Karpas-422 (cell line): Measurements from ENCODE around the gene ARHGAP10. TPM values are rescaled to one million over a fixed set of nuclear protein-coding genes. Genes with fewer than 3 reads are reported as not detected.
A peak's percentile ranks its signal among the peaks of the same experiment; 100 is the strongest.

ENCODE experiments used
- DNase-seq: peaks from one replicate; pipeline ENCODE4 v3.0.0-alpha.2; 2015
- H2AFZ ChIP-seq: fragments of 200-600 bp; sonication (generic); 2 replicates; pipeline ENCODE4 v1.6.1; 2014; ENCODE audit warnings: antibody characterized with exemption, low read length, mixed read lengths
- H3K27ac ChIP-seq: fragments of 200-600 bp; sonication (generic); 2 replicates; pipeline ENCODE4 v1.5.1; 2014; ENCODE audit warnings: mild to moderate bottlenecking, low read length, moderate library complexity
- H3K27me3 ChIP-seq: fragments of 200-600 bp; sonication (generic); 2 replicates; pipeline ENCODE4 v1.6.1; 2014; ENCODE audit warnings: low read length, mixed read lengths
- H3K36me3 ChIP-seq: fragments of 200-600 bp; sonication (generic); 2 replicates; pipeline ENCODE4 v1.6.1; 2014; ENCODE audit warnings: low read length, mixed read lengths; ENCODE audit not compliant: insufficient read depth
- H3K4me1 ChIP-seq: fragments of 200-600 bp; sonication (generic); 2 replicates; pipeline ENCODE4 v1.6.1; 2014; ENCODE audit warnings: mild to moderate bottlenecking, low read length, mixed read lengths
- H3K4me2 ChIP-seq: fragments of 200-600 bp; sonication (generic); 2 replicates; pipeline ENCODE4 v1.6.1; 2014; ENCODE audit warnings: low read length, low read depth, mild to moderate bottlenecking; ENCODE audit not compliant: poor library complexity, severe bottlenecking
- H3K4me3 ChIP-seq: fragments of 200-600 bp; sonication (generic); 2 replicates; pipeline ENCODE4 v1.5.1; 2014; ENCODE audit warnings: mild to moderate bottlenecking, antibody characterized with exemption, low read length, mixed read lengths
- H3K79me2 ChIP-seq: fragments of 200-600 bp; sonication (generic); 2 replicates; pipeline ENCODE4 v1.6.1; 2014; ENCODE audit warnings: mild to moderate bottlenecking, low read length, mixed read lengths
- H3K9ac ChIP-seq: fragments of 200-600 bp; sonication (generic); 2 replicates; pipeline ENCODE4 v1.6.0; 2014; ENCODE audit warnings: low read length
- H3K9me2 ChIP-seq: fragments of 200-600 bp; sonication (generic), shearing (Covaris generic); replicated peaks from 2 replicates; pipeline ENCODE4 v1.6.0; 2014; ENCODE audit warnings: mild to moderate bottlenecking, low read length, moderate library complexity; ENCODE audit not compliant: insufficient read depth
- H3K9me3 ChIP-seq: fragments of 300-700, 200-600 bp; sonication (generic); 2 replicates; pipeline ENCODE4 v1.6.1; 2014; ENCODE audit warnings: low read length, mixed read lengths
- H4K20me1 ChIP-seq: fragments of 200-600 bp; sonication (generic); 2 replicates; pipeline ENCODE4 v1.6.1; 2014; ENCODE audit warnings: mild to moderate bottlenecking, antibody characterized with exemption, low read length, low read depth; ENCODE audit not compliant: insufficient read depth
- total RNA-seq: library from RNA; depleted of rRNA; stranded (reverse); fragments of >200 nt; shearing (Covaris generic); gene quantifications from 2 replicates; pipeline ENCODE4 v1.2.3, GENCODE V29; 2014; ENCODE audit warnings: low replicate concordance

Gene ARHGAP10
- total RNA-seq, 1 experiment from 2014 or later = 0.41 TPM

DNA sequence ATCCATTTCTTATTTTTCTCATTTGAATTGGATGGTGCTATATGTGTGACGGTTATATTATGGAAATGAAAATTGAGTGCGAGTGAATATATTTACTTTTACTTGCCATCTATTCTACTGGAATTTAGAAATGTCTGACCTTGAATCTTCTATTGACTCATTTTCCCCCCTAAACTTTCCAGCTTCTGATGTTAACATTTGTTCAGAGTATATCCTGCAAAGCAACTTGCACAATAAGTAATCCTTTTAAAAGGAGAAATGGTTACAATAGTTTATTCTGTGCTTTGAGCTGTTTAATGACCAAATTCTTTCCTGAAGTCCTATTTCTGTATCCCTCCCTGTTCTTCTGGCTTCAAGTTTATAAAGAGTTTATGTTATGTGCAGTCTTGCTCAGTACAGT is 116.7 kb downstream of the ARHGAP10 start:
- Histone ChIP-seq H4K20me1 (no peaks in the 10 kb centered on the region), H3K36me3 (no peaks in the 10 kb centered on the region), H3K27me3 (no peaks in the 10 kb centered on the region), H3K79me2 (no peaks in the 10 kb centered on the region), H3K9ac (no peak overlapping the region), H3K4me2 (no peak overlapping the region), H3K4me1 (no peaks in the 10 kb centered on the region), H3K9me3 (no peaks in the 10 kb centered on the region), H3K9me2 (no peaks in the 10 kb centered on the region), H3K4me3 (no peak overlapping the region), H2AFZ (no peak overlapping the region), H3K27ac (no peak overlapping the region)
- no peak for DNase-seq

- Histone ChIP-seq H3K4me3 (no peak overlapping the region), H3K9ac (no peak overlapping the region), H3K9me2 (no peaks in the 10 kb centered on the region), H3K4me1 (no peaks in the 10 kb centered on the region), H3K9me3 (no peaks in the 10 kb centered on the region), H4K20me1 (no peaks in the 10 kb centered on the region), H3K36me3 (no peaks in the 10 kb centered on the region), H3K79me2 (no peaks in the 10 kb centered on the region), H2AFZ (no peak overlapping the region), H3K4me2 (no peak overlapping the region), H3K27me3 (no peaks in the 10 kb centered on the region), H3K27ac (no peak overlapping the region)
- no peak for DNase-seq
Measured at GRCh38 chr4:147851135-147851534, 119.2 kb downstream of the ARHGAP10 start.

DNA sequence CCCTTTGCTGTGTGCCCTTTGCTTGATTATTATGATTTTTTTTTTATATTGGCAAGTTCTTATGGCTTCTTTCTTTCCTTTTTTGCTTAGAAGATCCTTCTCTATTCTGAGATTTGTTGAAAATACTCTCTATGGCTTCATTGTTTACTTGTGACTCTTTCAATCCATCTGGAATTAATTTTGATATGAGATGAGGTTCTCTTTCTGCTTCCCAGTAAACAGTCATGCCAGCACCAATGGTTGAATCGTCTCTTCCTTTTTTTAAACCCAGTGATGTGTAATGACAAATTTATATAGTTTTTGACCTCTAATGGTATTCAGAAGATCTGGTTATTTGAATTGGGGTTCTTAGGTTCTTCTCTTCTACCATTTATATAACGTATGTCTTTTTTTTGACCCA is 121.8 kb downstream of the ARHGAP10 start:
- no peak overlapping the region for H3K27ac ChIP-seq
- no peaks in the 10 kb centered on the region for H3K79me2 ChIP-seq
- no peak for DNase-seq
- no peaks in the 10 kb centered on the region for H3K9me2 ChIP-seq
- H4K20me1 ChIP-seq = no peaks in the 10 kb centered on the region
- no peak overlapping the region for H3K9ac ChIP-seq
- H3K9me3 ChIP-seq = no peaks in the 10 kb centered on the region
- H3K4me2 ChIP-seq = no peak overlapping the region
- no peaks in the 10 kb centered on the region for H3K36me3 ChIP-seq
- no peak overlapping the region for H3K4me3 ChIP-seq
- H3K4me1 ChIP-seq = no peaks in the 10 kb centered on the region
- H2AFZ ChIP-seq = peak overlapping the region; percentile 6; the same call in 1 of the 2 replicates
- H3K27me3 ChIP-seq = no peaks in the 10 kb centered on the region; the same call in 1 of the 2 replicates

DNA sequence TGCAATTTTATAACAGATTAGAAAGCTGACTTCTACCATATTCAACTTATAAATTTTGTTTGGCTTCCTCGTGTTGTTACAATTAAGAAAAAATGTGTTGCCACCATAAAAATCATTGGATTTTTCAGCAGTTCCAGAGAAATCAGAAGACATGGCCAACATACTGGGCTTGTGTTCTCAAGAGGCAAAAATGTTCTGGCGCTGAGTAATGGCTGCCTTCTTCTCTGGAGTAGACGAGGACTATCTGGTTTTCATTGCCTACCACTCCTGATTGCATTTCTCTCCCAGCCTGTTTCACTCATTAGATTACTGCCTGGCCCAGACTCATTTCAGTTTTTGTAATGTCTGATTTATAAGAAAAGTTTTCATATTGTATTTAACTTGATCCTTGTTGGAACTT is 122.3 kb downstream of the ARHGAP10 start:
- no peaks in the 10 kb centered on the region for H3K36me3 ChIP-seq
- H2AFZ ChIP-seq = peak overlapping the region; percentile 6; the same call in 1 of the 2 replicates
- H3K9me2 ChIP-seq = no peaks in the 10 kb centered on the region
- H3K27ac ChIP-seq = no peak overlapping the region
- H3K4me1 ChIP-seq = no peaks in the 10 kb centered on the region
- no peaks in the 10 kb centered on the region; the same call in 1 of the 2 replicates for H3K27me3 ChIP-seq
- H3K4me2 ChIP-seq = no peak overlapping the region
- DNase-seq = no peak
- no peaks in the 10 kb centered on the region for H3K79me2 ChIP-seq
- H4K20me1 ChIP-seq = no peaks in the 10 kb centered on the region
- no peak overlapping the region for H3K9ac ChIP-seq
- no peaks in the 10 kb centered on the region for H3K9me3 ChIP-seq
- H3K4me3 ChIP-seq = no peak overlapping the region

GRCh38 chr4:147855571-147856009 is 123.7 kb downstream of the ARHGAP10 start:
- Histone ChIP-seq H4K20me1 (no peaks in the 10 kb centered on the region), H3K79me2 (no peaks in the 10 kb centered on the region), H3K4me3 (no peak overlapping the region), H3K9me3 (no peaks in the 10 kb centered on the region), H2AFZ (no peak overlapping the region), H3K27me3 (no peaks in the 10 kb centered on the region; the same call in 1 of the 2 replicates), H3K4me1 (no peaks in the 10 kb centered on the region), H3K9ac (no peak overlapping the region), H3K9me2 (no peaks in the 10 kb centered on the region), H3K4me2 (no peak overlapping the region), H3K27ac (no peak overlapping the region), H3K36me3 (no peaks in the 10 kb centered on the region)
- no peak for DNase-seq

- Histone ChIP-seq H3K4me2 (no peak overlapping the region), H3K79me2 (no peaks in the 10 kb centered on the region), H2AFZ (no peak overlapping the region), H3K27ac (no peak overlapping the region), H3K9ac (no peak overlapping the region), H3K4me1 (no peaks in the 10 kb centered on the region), H4K20me1 (no peaks in the 10 kb centered on the region), H3K4me3 (no peak overlapping the region), H3K27me3 (no peaks in the 10 kb centered on the region; the same call in 1 of the 2 replicates), H3K36me3 (no peaks in the 10 kb centered on the region), H3K9me2 (no peaks in the 10 kb centered on the region), H3K9me3 (no peaks in the 10 kb centered on the region)
- no peak for DNase-seq
Measured at GRCh38 chr4:147860960-147861359, 129.1 kb downstream of the ARHGAP10 start.

DNA sequence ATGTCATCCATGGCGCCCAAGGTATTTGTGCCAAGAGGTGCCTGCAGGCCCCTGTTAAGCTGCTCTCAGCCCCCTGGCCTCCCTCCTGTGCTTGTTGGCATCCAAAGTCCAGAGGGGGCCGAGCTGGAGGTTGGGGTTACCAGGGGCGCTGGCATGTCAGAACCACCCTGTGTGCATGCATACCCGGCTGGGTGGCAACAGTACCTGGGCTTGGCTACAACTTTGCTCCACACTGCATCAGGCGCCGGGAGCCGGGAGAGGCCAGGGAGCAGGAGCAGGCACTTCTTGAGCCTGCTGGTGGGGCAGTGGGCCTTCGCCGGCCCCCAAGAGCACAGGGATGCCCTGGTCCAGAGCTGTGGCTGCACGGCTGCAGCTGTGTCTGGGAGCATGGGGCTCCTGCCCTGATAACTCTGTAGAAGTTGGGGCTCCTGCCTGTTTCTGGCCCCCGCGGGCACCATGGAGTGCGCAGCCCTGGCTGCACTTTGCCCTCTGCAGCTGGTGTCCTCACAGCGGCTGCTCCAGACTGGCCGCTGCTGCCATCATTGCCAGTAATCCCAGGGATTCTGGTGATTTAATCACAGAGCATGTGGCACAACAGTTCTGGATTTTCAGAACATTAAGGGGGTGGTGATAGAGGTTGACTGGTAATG is 130.3 kb downstream of the ARHGAP10 start:
- no peak for DNase-seq
- no peak overlapping the region for H2AFZ ChIP-seq

GRCh38 chr4:147863111-147863747 is 131.3 kb downstream of the ARHGAP10 start:
- Histone ChIP-seq H3K27ac (no peak overlapping the region), H3K4me2 (no peak overlapping the region), H3K9ac (no peak overlapping the region), H3K27me3 (no peaks in the 10 kb centered on the region; the same call in 1 of the 2 replicates), H3K4me3 (no peak overlapping the region), H3K9me3 (no peaks in the 10 kb centered on the region), H3K4me1 (no peaks in the 10 kb centered on the region), H3K9me2 (no peaks in the 10 kb centered on the region), H4K20me1 (no peaks in the 10 kb centered on the region), H2AFZ (no peak overlapping the region), H3K36me3 (no peaks in the 10 kb centered on the region), H3K79me2 (no peaks in the 10 kb centered on the region)
- DNase-seq = no peak

More for the DNA sequence above, 130.3 kb downstream of the ARHGAP10 start:
- no peak overlapping the region for H3K4me3 ChIP-seq
- no peaks in the 10 kb centered on the region for H3K79me2 ChIP-seq
- no peaks in the 10 kb centered on the region for H4K20me1 ChIP-seq
- no peak overlapping the region for H3K27ac ChIP-seq
- no peaks in the 10 kb centered on the region; the same call in 1 of the 2 replicates for H3K27me3 ChIP-seq
- no peaks in the 10 kb centered on the region for H3K4me1 ChIP-seq
- H3K9me3 ChIP-seq = no peaks in the 10 kb centered on the region
- H3K9ac ChIP-seq = no peak overlapping the region
- no peak overlapping the region for H3K4me2 ChIP-seq
- H3K36me3 ChIP-seq = no peaks in the 10 kb centered on the region
- H3K9me2 ChIP-seq = no peaks in the 10 kb centered on the region
